GM21723 (cell line): Measurements from ENCODE around the gene C9orf78.
"Not testable (repeated sequence)": the region's sequence is repeated elsewhere in the genome, so short reads cannot be mapped to it uniquely, and the experiment has no call there.

Source experiments
- ATAC-seq: cut with Tn5 transposase; IDR thresholded peaks from one replicate; pipeline ENCODE4 v1.9.1; 2021; ENCODE audit warnings: mild to moderate bottlenecking, moderate library complexity; ENCODE audit not compliant: unreplicated experiment

C9orf78 gene

DNA sequence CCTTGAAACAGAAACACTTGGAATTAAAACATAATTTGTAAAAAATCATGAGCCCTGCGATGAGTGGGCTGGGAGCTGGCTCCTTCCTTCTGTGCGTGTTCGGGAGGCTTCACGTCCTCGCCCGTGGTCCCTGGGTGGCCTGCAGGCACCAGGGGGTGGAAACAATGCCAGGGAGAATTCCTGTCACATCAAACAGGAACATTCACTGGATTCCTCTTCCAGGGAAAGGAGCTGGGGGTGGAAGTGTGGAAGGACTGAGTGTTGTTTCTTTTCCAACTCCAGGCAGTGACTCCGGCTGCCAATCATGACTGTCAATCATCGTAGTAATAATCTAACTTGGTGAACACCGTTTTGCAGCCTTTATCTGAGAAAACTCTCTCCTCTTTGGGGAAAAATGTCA is 21.4 kb downstream of the C9orf78 start:
- ATAC-seq, result no peak

DNA sequence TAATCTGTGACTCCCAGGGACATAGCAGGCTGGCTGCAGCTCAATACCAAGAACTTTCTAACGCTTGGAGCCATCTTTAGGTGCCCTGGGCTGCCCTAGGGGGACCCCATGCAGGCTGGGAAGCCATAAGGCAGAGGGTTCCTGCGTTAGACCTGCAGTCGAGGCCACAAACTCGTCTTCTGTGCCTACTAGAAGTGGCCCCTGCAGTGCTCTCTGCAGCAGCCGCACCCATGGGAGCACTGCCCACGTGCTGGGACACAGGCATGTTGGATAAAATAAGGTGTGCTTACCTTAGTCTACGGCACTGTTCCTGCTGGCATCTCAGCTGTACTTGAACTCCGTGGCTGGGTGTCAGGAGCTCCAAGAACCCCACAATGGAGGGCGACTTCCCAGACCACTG is 22.7 kb downstream of the C9orf78 start:
- no peak for ATAC-seq

DNA sequence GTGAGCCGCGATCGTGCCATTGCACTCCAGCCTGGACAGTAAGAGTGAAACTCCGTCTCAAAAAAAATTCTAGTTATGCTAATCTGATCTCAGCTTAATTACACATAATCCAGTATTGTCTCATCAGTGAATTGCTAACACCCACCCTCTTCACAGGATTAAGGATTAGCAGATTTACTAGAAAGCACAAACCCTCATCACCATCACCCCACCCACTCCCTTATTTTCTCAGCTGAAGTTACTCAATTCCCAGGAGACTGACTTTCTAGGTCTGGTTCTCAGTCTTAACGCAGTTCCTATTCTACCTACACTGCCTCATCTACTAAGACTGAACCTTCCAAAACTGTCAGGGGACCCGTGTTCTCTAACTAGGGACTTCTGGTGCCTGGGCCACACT is 23.1 kb downstream of the C9orf78 start:
- no peak for ATAC-seq

DNA sequence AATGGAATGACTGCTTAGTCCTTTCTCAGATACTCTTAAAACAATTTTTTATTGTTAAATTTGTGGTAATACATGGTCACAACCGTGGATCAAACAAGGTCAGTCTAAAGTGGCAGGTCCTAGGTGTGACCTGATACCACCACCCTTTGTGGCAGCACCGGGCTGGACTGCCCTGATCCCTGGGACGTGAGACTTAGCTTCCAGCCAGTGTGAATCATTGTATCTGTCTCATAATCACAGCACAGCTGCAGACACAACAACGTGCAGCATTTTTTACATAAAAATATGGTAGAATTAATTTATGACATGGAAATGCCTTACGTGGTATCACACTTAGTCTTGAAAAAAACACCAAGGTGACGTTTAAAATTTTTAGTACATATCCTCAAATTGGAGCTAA is 24.3 kb downstream of the C9orf78 start:
- ATAC-seq, result no peak

DNA sequence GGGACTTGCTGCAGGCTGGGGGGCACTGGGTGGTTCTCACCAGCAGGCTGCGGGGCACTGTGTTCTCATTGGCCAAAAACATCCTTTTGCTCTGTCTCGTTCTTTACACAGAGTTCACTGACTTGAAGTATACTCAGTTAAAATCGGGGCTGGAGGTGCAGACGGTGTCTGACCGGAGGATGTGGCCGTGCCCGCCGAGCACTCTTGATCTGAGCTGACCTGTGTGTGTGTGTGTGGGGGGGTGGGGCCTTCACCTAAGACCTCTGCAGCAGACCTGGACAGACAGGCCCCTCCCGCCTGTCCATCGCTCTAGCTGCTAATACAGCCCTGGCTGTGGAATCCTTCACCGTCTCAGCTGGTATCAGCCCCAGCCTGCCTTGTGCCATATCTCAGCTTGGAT is 25.0 kb downstream of the C9orf78 start:
- ATAC-seq, result no peak

DNA sequence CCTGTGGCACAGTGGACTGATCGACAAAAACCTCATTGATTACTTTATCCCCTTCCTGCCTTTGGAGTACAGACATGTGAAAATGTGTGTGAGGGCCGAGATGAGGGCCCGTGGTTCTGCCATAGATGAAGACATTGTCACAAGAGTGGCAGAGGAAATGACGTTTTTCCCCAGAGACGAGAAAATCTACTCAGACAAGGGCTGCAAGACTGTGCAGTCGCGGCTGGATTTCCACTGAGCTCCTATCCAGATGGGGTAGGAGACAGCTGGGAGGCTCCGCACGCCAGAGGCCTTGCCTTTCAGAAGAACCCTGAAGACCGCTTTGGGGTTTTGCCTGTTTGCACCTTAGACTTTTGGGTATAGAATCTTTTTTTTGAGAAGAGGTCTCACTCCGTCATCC is 25.7 kb downstream of the C9orf78 start:
- no peak for ATAC-seq

DNA sequence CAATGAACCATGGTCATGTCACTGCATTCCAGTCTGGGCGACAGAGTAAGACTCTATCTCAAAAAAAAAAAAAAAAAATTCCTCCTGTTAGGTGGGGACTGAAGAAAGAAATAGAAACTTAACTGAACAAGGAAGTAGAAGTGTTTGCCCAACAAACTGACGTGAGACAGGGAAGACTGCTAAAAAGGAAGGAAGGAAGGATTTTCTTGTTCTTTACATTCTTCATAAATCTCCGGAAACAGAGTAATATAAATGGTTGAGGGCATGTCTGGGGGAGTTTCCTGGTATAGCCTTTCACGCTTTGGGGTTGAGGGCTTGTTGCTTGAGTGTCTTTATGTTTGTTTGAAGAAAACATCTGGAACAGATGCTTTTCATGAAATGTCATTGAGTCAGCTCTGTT is 29.0 kb downstream of the C9orf78 start:
- no peak for ATAC-seq

DNA sequence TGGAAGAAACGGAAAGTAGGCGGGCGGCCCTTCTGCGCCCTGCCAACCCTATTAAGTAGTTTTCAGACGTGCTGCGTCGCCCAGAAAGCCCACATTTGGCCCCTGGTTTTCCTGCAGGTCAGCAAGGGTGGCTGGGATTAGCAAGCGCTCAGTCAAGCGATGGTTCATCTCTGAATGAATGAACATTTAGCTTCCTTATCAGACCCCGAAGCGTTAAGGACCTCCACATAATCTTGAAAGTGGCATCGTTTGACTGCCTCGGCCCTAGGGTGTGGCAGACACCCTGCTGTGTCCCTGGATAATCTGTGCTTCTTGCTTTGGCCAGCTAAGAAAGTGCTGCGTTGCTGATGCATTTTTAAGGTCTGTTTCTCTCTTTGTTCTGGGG is 31.4 kb downstream of the C9orf78 start:
- peak; percentile 13 for ATAC-seq

DNA sequence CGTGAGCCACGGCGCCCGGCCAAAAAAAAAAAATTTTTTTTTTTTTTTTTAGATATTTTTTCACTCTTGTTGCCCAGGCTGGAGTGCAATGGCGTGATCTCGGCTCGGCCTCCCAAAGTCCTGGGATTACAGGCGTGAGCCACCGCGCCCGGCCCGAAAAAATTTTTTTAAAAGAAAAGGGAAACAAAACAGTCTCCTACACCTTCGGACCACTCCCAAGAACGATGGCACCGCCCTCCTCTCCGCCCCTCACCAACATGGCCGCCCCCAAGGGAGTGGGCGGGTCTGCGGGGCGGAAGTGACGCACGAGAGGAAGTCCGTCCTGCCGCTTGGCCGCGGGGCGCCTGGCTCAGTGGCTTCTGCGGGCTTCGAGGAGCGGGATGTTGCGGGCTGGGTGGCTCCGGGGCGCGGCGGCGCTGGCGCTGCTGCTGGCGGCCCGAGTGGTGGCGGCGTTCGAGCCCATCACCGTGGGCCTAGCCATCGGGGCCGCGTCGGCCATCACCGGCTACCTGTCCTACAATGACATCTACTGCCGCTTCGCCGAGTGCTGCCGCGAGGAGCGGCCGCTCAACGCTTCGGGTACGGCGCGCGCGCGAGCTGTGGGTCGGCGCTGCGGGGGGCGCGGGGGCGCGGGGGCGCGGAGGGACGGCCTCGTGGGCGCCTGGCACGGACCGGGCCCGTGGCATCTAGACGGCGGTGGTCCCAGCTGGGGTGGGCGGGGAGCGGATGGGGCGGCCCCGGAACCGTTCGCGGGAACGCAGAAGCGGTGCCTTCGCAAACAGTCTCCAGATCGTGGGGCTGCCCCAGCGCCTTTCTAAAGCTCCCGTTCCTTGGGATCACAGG is 32.0 kb downstream of the C9orf78 start, which contains the start of gene TOR1B:
Gene TOR1B, plus strand, starts transcription at position 352 of the 843 bp plus-strand sequence. Its CDS starts 29 bp downstream, at position 381.
- peak; percentile 92 for ATAC-seq

DNA sequence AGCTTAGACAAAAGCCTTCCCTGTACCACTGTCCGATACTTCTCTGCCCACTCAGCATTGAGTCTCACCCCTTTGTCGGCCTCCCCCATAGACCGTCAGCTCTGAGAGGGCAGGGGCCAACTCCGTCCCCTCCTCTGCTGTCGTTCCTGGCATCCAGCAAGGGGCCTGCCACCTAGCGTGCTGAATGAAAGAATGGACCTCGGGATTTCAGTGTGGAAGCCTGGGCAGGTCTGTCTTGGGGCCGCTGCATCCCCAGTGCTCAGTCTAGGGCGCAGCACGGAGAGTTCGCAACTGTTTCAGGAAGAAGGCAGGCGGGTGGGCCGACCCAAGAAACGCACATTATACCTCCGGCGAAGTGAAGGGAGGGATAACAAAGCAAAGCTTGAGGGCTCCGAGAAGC is 33.6 kb downstream of the C9orf78 start:
- ATAC-seq, result no peak

DNA sequence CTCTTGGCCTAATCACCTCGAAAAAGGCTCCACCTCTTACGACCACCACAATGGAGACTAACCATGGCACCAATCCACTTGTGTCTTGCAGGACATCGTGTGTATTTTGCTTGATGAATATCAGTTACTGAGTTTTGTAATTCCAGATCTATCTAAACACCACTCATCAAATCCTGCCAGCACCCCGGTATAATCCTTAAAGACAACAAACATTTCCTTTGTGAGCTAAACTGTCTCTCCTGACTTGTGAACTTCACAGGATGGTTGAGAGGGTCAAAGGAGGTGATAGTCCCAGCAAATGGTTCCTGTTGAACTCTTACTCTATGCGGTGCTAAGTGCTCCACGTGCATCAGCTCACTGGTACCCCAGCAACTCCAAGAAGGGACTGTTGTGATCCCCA is 36.1 kb downstream of the C9orf78 start:
- no peak for ATAC-seq

DNA sequence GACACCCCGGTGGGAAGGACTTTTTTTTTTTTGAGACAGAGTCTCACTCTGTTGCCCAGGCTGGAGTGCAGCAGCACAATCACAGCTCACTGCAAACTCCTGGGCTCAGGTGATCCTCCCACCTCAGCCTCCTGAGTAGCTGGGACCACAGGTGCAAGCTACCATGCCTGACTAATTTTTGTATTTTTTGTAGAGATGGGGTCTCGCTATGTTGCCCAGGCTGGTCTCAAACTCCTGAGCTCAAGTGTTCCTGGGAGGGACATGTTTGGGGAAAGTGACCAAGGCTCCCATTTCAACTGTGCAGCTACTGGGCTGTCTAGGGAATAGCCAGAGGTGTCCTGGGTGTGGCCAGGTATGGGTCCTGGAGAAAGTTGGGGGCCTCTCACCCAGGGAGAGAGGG is 39.0 kb downstream of the C9orf78 start:
- not testable (repeated sequence) for ATAC-seq

DNA sequence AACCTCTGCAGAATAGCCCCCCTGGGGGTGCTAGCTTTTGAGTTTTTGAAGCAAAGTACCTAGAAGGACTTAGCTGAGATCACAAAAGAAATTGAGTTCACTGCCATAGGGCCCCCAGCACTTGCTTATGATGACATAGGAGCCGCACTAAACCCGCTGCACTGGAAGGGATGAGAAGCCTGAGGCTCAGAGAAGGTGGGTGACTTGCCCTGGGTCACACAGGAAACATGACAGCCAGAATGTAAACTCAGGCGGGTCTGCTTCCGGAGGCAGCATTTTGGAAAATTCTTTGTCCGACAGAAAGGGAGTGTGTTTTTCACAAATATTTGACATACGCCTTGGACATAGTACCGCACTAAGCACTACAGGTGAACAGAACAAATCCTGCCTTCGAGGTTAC is 40.5 kb downstream of the C9orf78 start:
- ATAC-seq, result no peak

DNA sequence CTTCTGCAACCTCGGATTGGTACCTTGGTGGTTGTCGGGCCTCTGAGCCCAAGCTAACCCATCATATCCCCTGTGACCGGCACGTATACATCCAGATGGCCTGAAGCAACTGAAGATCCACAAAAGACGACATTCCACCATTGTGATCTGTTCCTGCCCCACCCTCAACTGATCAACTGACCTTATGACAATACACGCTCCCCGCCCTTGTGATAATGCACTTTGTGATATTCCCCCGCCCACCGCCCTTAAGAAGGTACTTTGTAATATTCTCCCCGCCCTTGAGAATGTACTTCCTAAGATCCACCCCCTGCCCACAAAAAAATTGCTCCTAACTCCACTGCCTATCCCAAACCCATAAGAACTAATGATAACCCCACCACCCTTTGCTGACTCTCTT is 48.6 kb downstream of the C9orf78 start:
- no peak for ATAC-seq

DNA sequence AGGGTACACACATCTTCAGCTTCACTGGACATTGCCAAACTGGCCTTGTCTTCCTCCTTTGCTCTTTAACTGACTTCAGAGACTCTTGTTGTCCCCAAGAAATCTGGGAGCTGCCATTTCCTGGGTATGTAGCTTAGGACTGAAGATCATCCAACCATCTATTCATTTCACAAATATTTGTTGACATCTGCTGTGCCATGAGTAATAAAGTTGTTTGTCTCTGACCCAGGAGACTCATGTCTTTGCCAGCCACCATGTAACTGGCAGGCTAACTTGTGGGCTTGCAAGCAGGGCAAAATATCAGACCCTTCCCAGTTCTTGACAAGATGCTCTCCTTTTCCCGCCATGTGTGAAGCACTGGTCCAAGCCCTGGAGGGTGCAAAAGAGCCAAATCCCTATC is 49.2 kb downstream of the C9orf78 start:
- ATAC-seq, result no peak

DNA sequence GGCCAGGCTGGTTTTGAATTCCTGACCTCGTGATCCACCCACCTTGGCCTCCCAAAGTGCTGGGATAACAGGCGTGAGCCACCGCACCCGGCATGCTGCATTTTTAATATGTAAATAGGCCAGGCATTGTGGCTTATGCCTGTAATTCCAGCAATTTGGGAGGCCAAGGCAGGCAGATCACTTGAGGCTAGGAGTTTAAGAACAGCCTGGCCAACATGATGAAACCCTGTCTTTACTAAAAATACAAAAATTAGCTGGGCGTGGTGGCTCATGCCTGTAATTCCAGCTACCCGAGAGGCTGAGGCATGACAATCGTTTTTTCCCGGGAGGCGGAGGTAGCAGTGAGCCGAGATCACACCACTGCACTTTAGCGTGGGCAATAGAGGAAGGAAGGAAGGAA is 50.1 kb downstream of the C9orf78 start:
- ATAC-seq, result not testable (repeated sequence)

DNA sequence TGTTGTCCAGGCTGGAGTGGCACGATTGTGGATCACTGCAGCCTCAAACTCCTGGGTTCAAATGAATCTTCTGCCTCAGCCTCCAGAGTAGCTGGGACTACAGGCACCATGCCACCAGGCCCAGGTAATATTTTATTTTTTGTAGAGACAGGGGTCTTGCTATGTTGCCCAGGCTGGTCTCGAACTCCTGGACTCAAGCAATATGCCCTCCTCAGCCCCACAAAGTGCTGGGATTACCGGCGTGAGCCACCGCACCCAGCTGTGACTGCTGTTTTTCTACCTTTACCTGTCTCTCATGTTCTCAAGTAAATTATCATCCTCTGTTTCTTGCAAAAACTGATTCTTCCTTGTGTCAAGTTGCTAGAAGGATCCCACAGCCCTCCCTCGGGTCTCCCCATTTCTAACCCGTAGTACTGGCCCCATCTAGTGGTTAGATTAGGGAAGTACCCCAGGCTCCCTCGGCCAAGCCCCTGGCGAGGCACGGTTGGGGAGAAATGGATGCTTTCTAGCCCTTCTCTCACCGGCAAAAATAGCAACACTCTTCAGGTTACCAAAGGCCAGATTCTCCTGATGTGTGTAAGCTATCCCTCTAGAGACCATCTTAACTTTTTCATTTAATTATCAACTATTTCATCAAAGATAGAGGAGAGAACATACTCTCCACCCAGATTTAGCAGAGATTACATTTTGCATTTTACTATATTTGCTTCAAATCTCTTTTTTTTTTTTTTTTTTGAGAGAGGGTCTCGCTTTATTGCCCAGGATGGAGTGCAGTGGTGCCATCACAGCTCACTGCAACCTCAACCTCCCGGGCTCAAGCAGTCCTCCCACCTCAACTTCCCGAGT is 51.3 kb downstream of the C9orf78 start:
- ATAC-seq, result no peak

DNA sequence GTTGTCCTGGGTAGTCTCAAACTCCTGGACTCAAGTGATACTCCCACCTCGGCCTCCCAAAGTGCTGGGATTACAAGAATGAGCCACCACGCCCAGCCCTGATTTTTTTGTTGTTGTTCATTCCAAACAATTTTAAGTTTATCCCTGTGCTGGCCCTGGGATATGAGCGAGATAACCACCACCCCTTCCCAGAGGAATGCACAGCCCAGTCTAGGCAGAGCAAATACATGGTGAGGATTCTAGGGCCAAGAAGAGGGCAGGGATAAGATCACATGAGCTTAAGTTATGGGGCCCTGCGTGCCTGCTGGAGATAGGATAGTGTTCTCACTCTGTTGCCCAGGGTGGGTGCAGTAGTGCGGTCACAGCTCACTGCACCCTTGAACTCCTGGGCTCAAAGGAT is 53.1 kb downstream of the C9orf78 start:
- no peak for ATAC-seq

DNA sequence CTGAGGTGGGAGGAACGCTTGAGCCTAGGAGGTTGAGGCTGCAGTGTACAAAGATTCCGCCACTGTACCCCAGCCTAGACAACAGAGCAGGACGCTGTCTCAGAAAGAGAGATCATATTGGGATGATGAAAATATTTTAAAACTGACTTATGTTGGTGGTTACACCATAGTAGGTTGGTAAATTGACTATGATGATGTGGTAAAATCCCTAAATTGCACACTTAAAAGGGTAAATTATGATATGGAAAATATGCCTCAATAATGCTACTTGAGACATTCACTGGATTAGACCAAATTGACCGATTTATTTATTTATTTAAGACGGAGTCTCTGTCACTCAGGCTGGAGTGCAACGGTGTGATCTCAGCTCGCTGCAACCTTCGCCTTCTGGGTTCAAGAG is 53.9 kb downstream of the C9orf78 start:
- no peak for ATAC-seq

DNA sequence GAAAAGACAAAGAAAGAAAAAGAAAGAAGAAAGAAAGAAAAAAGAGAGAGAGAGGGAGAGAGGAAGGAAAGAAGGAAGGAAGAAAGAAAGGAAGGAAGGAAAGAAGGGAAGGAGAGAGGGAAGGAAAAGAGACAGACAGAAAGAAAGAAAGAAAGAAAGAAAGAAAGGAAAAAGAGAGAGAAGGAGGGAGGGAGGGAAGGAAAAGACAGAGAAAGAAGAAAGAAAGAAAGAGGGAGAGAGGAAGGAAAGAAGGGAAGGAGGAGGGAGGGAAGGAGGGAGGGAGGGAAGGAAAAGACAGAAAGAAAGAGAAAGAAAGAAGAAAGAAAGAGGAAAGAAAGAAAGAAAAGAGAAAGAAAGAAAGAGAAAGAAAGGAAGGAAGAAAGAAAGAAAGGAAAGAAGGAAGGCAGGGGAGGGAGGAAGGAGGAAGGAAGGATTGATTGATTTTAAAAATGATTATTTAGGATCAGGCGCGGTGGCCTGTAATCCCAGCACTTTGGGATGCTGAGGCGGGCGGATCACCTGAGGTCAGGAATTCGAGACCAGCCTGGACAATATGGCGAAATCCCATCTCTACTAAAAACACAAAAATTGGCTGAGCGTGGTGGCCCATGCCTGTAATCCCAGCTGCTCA is 55.4 kb downstream of the C9orf78 start:
- no peak for ATAC-seq

DNA sequence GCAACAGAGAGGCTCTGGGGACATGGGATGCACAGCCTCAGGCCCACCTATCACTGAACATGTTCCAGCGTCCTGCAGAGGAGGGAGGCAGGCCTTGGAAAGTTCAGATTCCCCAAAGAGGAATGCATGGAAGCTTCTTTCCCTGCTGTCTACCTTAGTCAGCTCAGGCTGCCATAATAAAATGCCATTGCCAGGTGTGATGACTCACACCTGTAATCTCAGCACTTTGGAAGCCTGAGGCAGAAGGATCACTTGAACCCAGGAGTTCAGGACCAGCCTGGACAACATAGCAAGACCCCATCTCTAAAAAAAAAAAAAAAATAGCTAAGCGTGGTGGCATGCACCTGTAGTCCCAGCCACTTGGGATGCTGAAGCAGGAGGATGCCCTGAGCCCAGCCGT is 56.6 kb downstream of the C9orf78 start:
- no peak for ATAC-seq

DNA sequence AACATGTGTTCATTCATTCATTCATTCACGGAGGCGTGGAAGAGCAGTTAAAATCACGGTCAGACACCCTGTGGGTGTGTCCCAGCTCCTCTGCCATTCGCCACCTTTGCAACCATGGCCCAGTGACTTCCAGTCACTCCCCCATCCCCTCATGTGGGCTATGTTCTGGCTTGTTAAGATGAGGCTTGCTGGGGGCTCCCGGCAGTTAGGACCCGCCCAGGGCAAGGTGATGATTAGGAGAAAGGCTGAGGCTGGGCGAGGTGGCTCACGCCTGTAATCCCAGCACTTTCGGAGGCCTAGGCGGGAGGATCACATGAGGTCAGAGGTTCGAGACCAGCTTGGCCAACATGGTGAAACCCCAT is 57.3 kb downstream of the C9orf78 start:
- no peak for ATAC-seq
